Mesodermal cell (in vitro differentiated cells): ENCODE data around the gene ZNF674.

Experiments
- H3K27ac ChIP-seq: 2 replicates; pipeline ENCODE4 v1.7.0; 2013; ENCODE audit warnings: mild to moderate bottlenecking, low read depth, low read length, moderate library complexity; ENCODE audit not compliant: severe bottlenecking
- H3K36me3 ChIP-seq: 2 replicates; pipeline ENCODE4 v1.7.1; 2013; ENCODE audit warnings: mild to moderate bottlenecking, low read length, moderate library complexity; ENCODE audit not compliant: control insufficient read depth, insufficient read depth
- H3K4me1 ChIP-seq: one replicate; pipeline ENCODE4 v1.7.1; 2013; ENCODE audit warnings: mild to moderate bottlenecking, low read length; ENCODE audit not compliant: insufficient read depth, control insufficient read depth, poor library complexity, severe bottlenecking
- H3K4me3 ChIP-seq: 2 replicates; pipeline ENCODE4 v1.7.0; 2013; ENCODE audit warnings: low read length, control low read depth, mild to moderate bottlenecking; ENCODE audit not compliant: insufficient read depth, poor library complexity, severe bottlenecking; ENCODE audit errors: extremely low read depth
- H3K9me3 ChIP-seq: 2 replicates; pipeline ENCODE4 v1.7.1; 2013; ENCODE audit warnings: mild to moderate bottlenecking, low read length, moderate library complexity; ENCODE audit not compliant: control insufficient read depth
- WGBS, 2 experiments: methylation state at CpG; one replicate each; pipeline ENCODE4 v1.1.5; 2013; ENCODE audit warnings: missing lambda C conversion rate in 2 of 2; ENCODE audit not compliant: insufficient coverage in 2 of 2; 5-methylcytosine and 5-hydroxymethylcytosine counted together

The ZNF674 gene

DNA sequence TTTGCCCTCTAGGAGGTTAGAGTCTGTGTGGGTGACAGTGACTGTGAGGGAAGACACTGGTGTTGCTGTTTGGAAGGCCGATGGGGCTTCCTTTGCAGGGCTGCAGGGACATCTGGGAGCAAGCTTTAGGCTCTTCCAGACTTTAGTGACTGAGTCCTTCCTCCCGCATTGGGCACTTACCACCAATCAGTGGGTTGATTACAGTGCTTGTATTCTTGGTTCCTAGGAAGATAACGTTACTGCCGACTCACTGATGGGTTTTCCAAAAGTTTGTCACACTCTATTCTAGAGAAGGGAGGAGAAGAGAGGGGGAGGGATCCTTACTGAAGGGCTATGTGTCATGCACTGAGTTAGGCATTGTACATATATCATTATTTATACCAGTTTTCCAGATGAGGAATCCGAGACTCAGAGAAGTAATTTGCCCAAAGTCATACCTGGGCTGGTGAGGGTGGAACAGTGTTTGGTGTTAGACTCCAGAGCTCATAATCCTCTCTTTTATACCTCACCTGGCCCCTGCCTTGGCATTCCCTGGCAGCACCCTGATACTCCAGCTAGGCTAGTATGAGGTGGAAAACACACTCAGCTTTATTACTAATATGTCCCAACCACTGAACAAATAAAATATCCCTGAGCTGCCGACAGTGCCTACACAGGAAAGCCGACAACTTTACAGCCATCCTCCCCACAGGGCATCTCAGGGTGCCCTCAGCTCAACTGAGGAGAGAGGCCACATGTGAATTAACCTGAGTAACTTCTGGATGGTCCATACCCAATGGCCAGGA is 32.2 kb upstream of the ZNF674 start:
- Histone ChIP-seq H3K4me3 (no peak overlapping the region), H3K27ac (no peak overlapping the region), H3K9me3 (no peaks in the 10 kb centered on the region)

GRCh38 chrX:46576458-46576857 is 31.2 kb upstream of the ZNF674 start:
- peak overlapping the region; percentile 44 for H3K4me3 ChIP-seq
- H3K36me3 ChIP-seq: no peaks in the 10 kb centered on the region
- no CpG with 5 or more reads among the region's 3 CpGs for WGBS, 2 experiments
- H3K9me3 ChIP-seq: no peaks in the 10 kb centered on the region
- H3K27ac ChIP-seq: no peak overlapping the region
- no peaks in the 10 kb centered on the region for H3K4me1 ChIP-seq

More for the DNA sequence above, 32.2 kb upstream of the ZNF674 start:
- 100% methylated on average over 1 of the region's 7 CpGs for WGBS, 2 experiments
- Histone ChIP-seq H3K36me3 (no peaks in the 10 kb centered on the region), H3K4me1 (no peaks in the 10 kb centered on the region)

- Histone ChIP-seq H3K36me3 (no peaks in the 10 kb centered on the region), H3K4me3 (peak overlapping the region; percentile 44), H3K27ac (no peak overlapping the region), H3K9me3 (no peaks in the 10 kb centered on the region), H3K4me1 (no peaks in the 10 kb centered on the region)
- 0% methylated on average over 2 of the region's 6 CpGs; no CpG with 5 or more reads in 1 of the 2 experiments for WGBS, 2 experiments
These were observed 30.8 kb upstream of the ZNF674 start for GRCh38 chrX:46575991-46576392.

DNA sequence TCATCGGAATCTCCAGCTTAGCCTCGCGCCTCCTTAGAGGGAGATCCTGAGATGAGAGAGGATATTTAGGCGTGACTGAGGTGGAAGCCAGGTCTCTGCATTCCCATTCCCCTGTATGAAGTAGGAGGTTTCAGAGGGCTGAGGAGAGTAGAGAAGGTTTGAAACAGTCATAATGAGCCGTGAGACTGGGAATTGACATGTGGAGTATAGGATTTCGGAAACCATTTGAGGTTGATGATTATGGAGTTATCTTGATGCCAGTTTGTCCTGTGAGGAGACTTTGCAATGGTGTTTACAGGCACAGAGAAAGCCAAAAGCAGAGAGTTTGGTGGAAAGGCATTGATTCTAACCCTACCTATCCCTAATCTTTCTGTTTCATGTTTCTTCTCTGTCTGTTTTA is 30.4 kb upstream of the ZNF674 start:
- H3K9me3 ChIP-seq: no peaks in the 10 kb centered on the region
- H3K27ac ChIP-seq: no peak overlapping the region
- H3K4me1 ChIP-seq: no peaks in the 10 kb centered on the region
- H3K4me3 ChIP-seq: peak overlapping the region; percentile 44
- WGBS, 2 experiments: 5% methylated on average over 4 of the region's 6 CpGs; no CpG with 5 or more reads in 1 of the 2 experiments
- no peaks in the 10 kb centered on the region for H3K36me3 ChIP-seq

DNA sequence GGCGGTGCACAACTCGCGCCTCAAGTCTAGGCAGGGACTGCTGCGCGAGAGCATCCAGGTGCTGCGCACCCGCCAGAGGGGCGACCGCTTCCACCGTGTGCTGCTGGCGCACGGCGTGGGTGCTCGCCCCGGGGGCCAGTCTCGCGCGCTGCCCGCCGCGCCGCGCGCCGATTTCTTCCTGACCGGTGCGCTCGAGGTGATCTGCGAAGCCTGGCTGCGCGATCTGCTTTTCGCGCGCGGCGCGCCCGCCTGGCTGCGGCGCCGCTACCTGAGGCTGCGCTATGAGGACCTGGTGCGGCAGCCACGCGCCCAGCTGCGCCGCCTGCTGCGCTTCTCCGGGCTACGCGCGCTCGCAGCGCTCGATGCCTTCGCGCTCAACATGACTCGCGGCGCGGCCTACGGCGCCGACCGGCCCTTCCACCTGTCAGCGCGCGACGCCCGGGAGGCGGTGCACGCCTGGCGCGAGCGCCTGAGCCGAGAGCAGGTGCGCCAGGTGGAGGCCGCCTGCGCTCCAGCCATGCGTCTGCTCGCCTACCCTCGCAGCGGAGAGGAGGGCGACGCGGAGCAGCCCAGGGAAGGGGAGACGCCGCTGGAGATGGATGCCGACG is 29.7 kb upstream of the ZNF674 start:
- H3K27ac ChIP-seq: no peak overlapping the region

GRCh38 chrX:46573892-46574773 is 28.9 kb upstream of the ZNF674 start:
- Histone ChIP-seq H3K4me1 (no peaks in the 10 kb centered on the region), H3K27ac (no peak overlapping the region)
- WGBS, 2 experiments: 0 to 1% methylated on average over 25 to 62 of the region's 107 CpGs

More for the DNA sequence above, 29.7 kb upstream of the ZNF674 start:
- H3K4me3 ChIP-seq: peak overlapping the region; percentile 44
- H3K4me1 ChIP-seq: no peaks in the 10 kb centered on the region
- H3K36me3 ChIP-seq: no peaks in the 10 kb centered on the region
- no peaks in the 10 kb centered on the region for H3K9me3 ChIP-seq
- 0 to 1% methylated on average over 38 to 67 of the region's 90 CpGs for WGBS, 2 experiments

DNA sequence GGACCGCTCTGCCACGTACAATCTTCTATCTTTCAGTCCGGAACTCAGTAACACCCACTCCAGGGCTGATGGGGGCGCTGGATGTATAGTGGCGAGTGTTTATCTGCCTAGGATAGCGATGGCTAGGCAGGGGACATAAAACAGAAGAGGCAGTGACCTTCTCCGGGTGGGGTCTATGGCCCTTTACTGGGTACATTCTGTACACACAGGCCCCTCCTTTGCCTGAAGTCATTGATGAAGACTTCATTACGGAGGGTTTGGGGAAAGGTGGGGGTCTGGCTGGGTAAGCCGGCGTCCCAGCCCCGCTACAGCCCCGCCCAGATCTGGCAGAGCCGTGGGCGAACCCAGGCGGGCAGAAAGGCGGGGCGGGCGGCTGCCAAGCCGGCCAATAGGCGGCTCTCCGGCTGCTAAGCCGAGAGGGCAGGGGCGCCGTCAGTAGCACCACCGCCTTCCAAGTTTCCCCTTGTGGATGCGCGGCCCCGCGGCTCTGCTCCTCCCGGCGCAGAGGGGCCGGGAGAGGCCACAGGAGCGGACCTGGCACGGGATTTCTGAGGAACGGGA is 28.2 kb upstream of the ZNF674 start, which contains the start of gene CHST7:
Gene CHST7 (plus strand): TSS at position 435 of the 561 bp plus-strand sequence. CDS start 167 bp downstream, outside the sequence.
- Histone ChIP-seq H3K9me3 (no peaks in the 10 kb centered on the region), H3K4me1 (no peaks in the 10 kb centered on the region)

More at GRCh38 chrX:46573892-46574773, 28.9 kb upstream of the ZNF674 start:
- Histone ChIP-seq H3K4me3 (peak overlapping the region; percentile 44), H3K36me3 (no peaks in the 10 kb centered on the region), H3K9me3 (no peaks in the 10 kb centered on the region)

GRCh38 chrX:46572340-46572936 is 27.2 kb upstream of the ZNF674 start:
- Histone ChIP-seq H3K9me3 (no peaks in the 10 kb centered on the region), H3K36me3 (no peaks in the 10 kb centered on the region), H3K27ac (no peak overlapping the region), H3K4me1 (no peaks in the 10 kb centered on the region), H3K4me3 (no peak overlapping the region)
- WGBS, 2 experiments: 93 to 100% methylated on average over 2 of the region's 5 CpGs

More for the DNA sequence above, 28.2 kb upstream of the ZNF674 start, which contains the start of gene CHST7:
- no peaks in the 10 kb centered on the region for H3K36me3 ChIP-seq
- WGBS, 2 experiments: 0% methylated on average over 6 to 17 of the region's 35 CpGs
- peak within 1 kb of the TSS; percentile 44 for H3K4me3 ChIP-seq
- no peak within 1 kb of the TSS for H3K27ac ChIP-seq

- WGBS, 2 experiments: 87 to 98% methylated on average over 3 of the region's 10 CpGs
- Histone ChIP-seq H3K4me1 (no peaks in the 10 kb centered on the region), H3K9me3 (no peaks in the 10 kb centered on the region), H3K4me3 (no peak overlapping the region), H3K36me3 (no peaks in the 10 kb centered on the region), H3K27ac (no peak overlapping the region)
These were observed 26.5 kb upstream of the ZNF674 start for GRCh38 chrX:46571423-46572339.
